ENCODE measurements around the gene BCL2L15. TPM values are rescaled to one million over a fixed set of nuclear protein-coding genes. Genes with fewer than 3 reads are reported as not detected.
"Not testable (repeated sequence)": the region's sequence is repeated elsewhere in the genome, so short reads cannot be mapped to it uniquely, and the experiment has no call there.

Gene BCL2L15
- total RNA-seq, 1 donor from 2014 or later = 0.14 TPM

GRCh38 chr1:113854234-113854633, 33.1 kb downstream of the BCL2L15 start:
- Histone ChIP-seq H3K4me2 (ENCODE audit: low read length) (no peak overlapping the region), H2AFZ (ENCODE audit: low read depth, low read length) (no peak overlapping the region), H3K79me2 (ENCODE audit: insufficient read depth, low read length) (no peaks in the 10 kb centered on the region), H3K27me3 (ENCODE audit: insufficient read depth, low read length) (no peaks in the 10 kb centered on the region), H4K20me1 (ENCODE audit: insufficient read depth, low read length) (no peaks in the 10 kb centered on the region), H3K9me3 (ENCODE audit: insufficient read depth, low read depth, low read length) (no peaks in the 10 kb centered on the region), H3K4me1 (ENCODE audit: insufficient read depth, low read length) (no peaks in the 10 kb centered on the region), H3K36me3 (ENCODE audit: insufficient read depth, low read length) (no peaks in the 10 kb centered on the region), H3K4me3 (ENCODE audit: insufficient read depth, low read depth, low read length) (no peak overlapping the region), H3K9ac (ENCODE audit: low read length) (no peak overlapping the region), H3K27ac (ENCODE audit: low read depth, low read length) (no peak overlapping the region)
- Mint-ChIP-seq H3K36me3 (ENCODE audit: low read depth, unreplicated experiment) (peaks cover 2% of the 10 kb centered on the region), H3K9me3 (ENCODE audit: unreplicated experiment) (no peaks in the 10 kb centered on the region), H3K27me3 (ENCODE audit: low read depth, unreplicated experiment) (no peaks in the 10 kb centered on the region), H3K27ac (ENCODE audit: unreplicated experiment) (no peak overlapping the region), H3K4me1 (ENCODE audit: low read depth, unreplicated experiment) (peaks cover 7% of the 10 kb centered on the region), H3K4me3 (ENCODE audit: unreplicated experiment) (no peak overlapping the region)
- FAIRE-seq = no peak
- no peak for TF ChIP-seq EZH2 (IDR thresholded peaks at IDR 0.05; ENCODE audit: insufficient read depth, low read length)
- no peak for TF ChIP-seq CTCF (IDR thresholded peaks at IDR 0.05; ENCODE audit: insufficient read depth, low read depth, low read length)
- DNase-seq (ENCODE audit: low read depth) = no peak

GRCh38 chr1:113852694-113853093, 34.7 kb downstream of the BCL2L15 start:
- H3K9me3 ChIP-seq (ENCODE audit: insufficient read depth, low read depth, low read length); H3K36me3 Mint-ChIP-seq (ENCODE audit: low read depth, unreplicated experiment); H3K4me3 Mint-ChIP-seq (ENCODE audit: unreplicated experiment); H4K20me1 ChIP-seq (ENCODE audit: insufficient read depth, low read length); H3K9ac ChIP-seq (ENCODE audit: low read length); H3K27ac Mint-ChIP-seq (ENCODE audit: unreplicated experiment); FAIRE-seq; H3K27ac ChIP-seq (ENCODE audit: low read depth, low read length); H3K4me2 ChIP-seq (ENCODE audit: low read length); H3K36me3 ChIP-seq (ENCODE audit: insufficient read depth, low read length); H3K27me3 ChIP-seq (ENCODE audit: insufficient read depth, low read length); H3K4me1 ChIP-seq (ENCODE audit: insufficient read depth, low read length); H3K27me3 Mint-ChIP-seq (ENCODE audit: low read depth, unreplicated experiment); H3K4me1 Mint-ChIP-seq (ENCODE audit: low read depth, unreplicated experiment); H3K79me2 ChIP-seq (ENCODE audit: insufficient read depth, low read length); H3K9me3 Mint-ChIP-seq (ENCODE audit: unreplicated experiment); DNase-seq (ENCODE audit: low read depth); H2AFZ ChIP-seq (ENCODE audit: low read depth, low read length); H3K4me3 ChIP-seq (ENCODE audit: insufficient read depth, low read depth, low read length): not testable (repeated sequence)

- Mint-ChIP-seq H3K27ac (ENCODE audit: unreplicated experiment) (no peak overlapping the region), H3K36me3 (ENCODE audit: low read depth, unreplicated experiment) (peaks cover 2% of the 10 kb centered on the region), H3K27me3 (ENCODE audit: low read depth, unreplicated experiment) (no peaks in the 10 kb centered on the region), H3K4me1 (ENCODE audit: low read depth, unreplicated experiment) (no peaks in the 10 kb centered on the region), H3K4me3 (ENCODE audit: unreplicated experiment) (no peak overlapping the region), H3K9me3 (ENCODE audit: unreplicated experiment) (peaks cover 3% of the 10 kb centered on the region)
- Histone ChIP-seq H4K20me1 (ENCODE audit: insufficient read depth, low read length) (no peaks in the 10 kb centered on the region), H3K27me3 (ENCODE audit: insufficient read depth, low read length) (no peaks in the 10 kb centered on the region), H3K4me2 (ENCODE audit: low read length) (no peak overlapping the region), H3K79me2 (ENCODE audit: insufficient read depth, low read length) (no peaks in the 10 kb centered on the region), H3K4me1 (ENCODE audit: insufficient read depth, low read length) (no peaks in the 10 kb centered on the region), H3K9me3 (ENCODE audit: insufficient read depth, low read depth, low read length) (no peaks in the 10 kb centered on the region), H3K4me3 (ENCODE audit: insufficient read depth, low read depth, low read length) (no peak overlapping the region), H2AFZ (ENCODE audit: low read depth, low read length) (no peak overlapping the region), H3K9ac (ENCODE audit: low read length) (no peak overlapping the region), H3K27ac (ENCODE audit: low read depth, low read length) (no peak overlapping the region), H3K36me3 (ENCODE audit: insufficient read depth, low read length) (no peaks in the 10 kb centered on the region)
- FAIRE-seq (no peak), DNase-seq (ENCODE audit: low read depth) (no peak)
- TF ChIP-seq EZH2 (IDR thresholded peaks at IDR 0.05; ENCODE audit: insufficient read depth, low read length) (no peak), CTCF (IDR thresholded peaks at IDR 0.05; ENCODE audit: insufficient read depth, low read depth, low read length) (no peak)
Measured at GRCh38 chr1:113850127-113850796, 37.1 kb downstream of the BCL2L15 start.
